Endometrial microvascular endothelial cells (primary cell): Measurements from ENCODE around the gene TTC29. TPM values are rescaled to one million over a fixed set of nuclear protein-coding genes. Genes with fewer than 3 reads are reported as not detected.
"Not testable (repeated sequence)": the region's sequence is repeated elsewhere in the genome, so short reads cannot be mapped to it uniquely, and the experiment has no call there.

Source experiments
- in situ Hi-C: cut with HindIII; loops from 2 replicates; pipeline ENCODE4 v1.10.0; 2017; ENCODE audit warnings: low sequenced_read_pairs, low pct_unique_long_range_greater_than_20kb; ENCODE audit errors: inconsistent ontology term
- total RNA-seq: library from RNA; depleted of rRNA; stranded (reverse); fragments of >200 nt; gene quantifications from one replicate; pipeline ENCODE4 v1.2.3, GENCODE V29; 2015; ENCODE audit errors: inconsistent ontology term

Gene TTC29
- total RNA-seq, 1 donor from 2014 or later = 2.7 TPM

DNA sequence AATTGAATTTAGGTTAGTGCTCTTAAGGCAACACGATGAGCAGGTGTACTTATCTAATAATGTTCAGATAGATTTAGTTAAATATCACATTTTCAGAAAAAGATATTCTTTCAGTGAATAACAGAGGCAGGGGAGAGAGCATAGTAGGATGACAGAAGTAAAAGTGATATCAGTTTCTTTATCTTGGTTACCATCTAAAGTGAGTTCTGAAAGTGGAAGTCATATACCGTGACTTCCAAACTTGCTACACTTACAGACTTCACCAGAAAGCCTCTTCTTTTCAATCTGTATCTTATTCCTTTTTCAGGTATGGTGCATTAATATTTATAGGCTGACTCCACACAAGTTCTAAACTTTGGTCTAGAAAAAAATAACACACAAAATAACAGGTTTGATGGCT is 182.1 kb downstream of the TTC29 start:
- in situ Hi-C loops = no loop called here

DNA sequence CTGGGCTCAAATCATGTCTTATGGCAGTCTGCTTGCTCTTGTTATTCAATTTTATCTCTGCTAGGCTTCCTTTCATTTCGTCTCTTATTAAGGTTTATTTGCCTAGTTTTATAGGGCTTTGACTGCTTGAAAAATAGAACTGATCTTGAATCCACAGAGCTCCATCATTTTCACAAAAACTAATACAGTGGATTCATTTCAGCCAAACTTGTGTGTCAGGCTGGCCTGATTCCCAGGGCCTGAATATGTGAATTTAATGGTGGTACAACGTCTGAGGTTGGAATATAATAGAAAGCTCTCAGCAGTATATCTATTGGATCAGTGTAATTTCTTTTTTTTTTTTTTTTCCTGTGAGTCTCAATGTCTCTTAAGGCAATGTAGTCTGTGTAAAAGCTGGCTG is 183.6 kb downstream of the TTC29 start:
- in situ Hi-C loops = no loop called here

- in situ Hi-C loops = no loop called here
Measured at GRCh38 chr4:146742416-146742815, 203.2 kb downstream of the TTC29 start.

- in situ Hi-C loops = no loop called here
Measured at GRCh38 chr4:146739182-146739581, 206.5 kb downstream of the TTC29 start.

GRCh38 chr4:146723519-146723918 is 222.1 kb downstream of the TTC29 start:
- in situ Hi-C loops = not testable (repeated sequence)

GRCh38 chr4:146709956-146710355 is 235.7 kb downstream of the TTC29 start:
- in situ Hi-C loops = no loop called here

DNA sequence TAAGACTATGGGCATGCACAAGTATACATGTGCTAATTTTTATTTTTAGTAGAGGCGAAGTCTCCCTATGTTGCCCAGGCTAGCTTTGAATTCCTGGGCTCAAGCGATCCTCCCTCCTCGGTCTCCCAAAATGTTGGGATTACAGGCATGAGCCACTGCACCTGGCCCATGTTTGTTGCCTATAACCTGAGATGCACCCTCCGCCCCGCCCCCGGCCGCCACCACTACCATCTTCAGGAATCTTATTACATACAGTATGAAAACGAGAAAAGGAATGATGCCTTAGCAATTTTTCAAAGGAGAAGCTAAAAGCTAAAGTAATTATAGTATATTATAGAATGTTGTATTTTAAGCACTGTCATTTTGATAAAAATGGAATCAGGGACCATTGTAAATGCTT is 245.8 kb downstream of the TTC29 start:
- in situ Hi-C loops = no loop called here

- in situ Hi-C loops = no loop called here
Measured at GRCh38 chr4:146674829-146675570, 270.7 kb downstream of the TTC29 start.

- in situ Hi-C loops = not testable (repeated sequence)
Measured at GRCh38 chr4:146663968-146664311, 281.7 kb downstream of the TTC29 start.

GRCh38 chr4:146661367-146661766 is 284.3 kb downstream of the TTC29 start:
- in situ Hi-C loops = no loop called here
